ENCODE data around the gene GSG1L2. TPM values are rescaled to one million over a fixed set of nuclear protein-coding genes. Genes with fewer than 3 reads are reported as not detected.

GSG1L2 gene
- total RNA-seq, 1 experiment from 2014 or later: not detected

GRCh38 chr17:9771465-9771864, 50.4 kb downstream of the GSG1L2 start:
- H3K27me3 Mint-ChIP-seq (ENCODE audit: unreplicated experiment): peaks cover 5% of the 10 kb centered on the region
- BruUV-seq (replicated peaks): no TSS peak
- intact Hi-C loops (cut with micrococcal nuclease; ENCODE audit: unreplicated experiment): no loop called here
- no peak overlapping the region for H3K4me3 Mint-ChIP-seq (ENCODE audit: low read depth, unreplicated experiment)
- H3K36me3 Mint-ChIP-seq (ENCODE audit: insufficient read depth, unreplicated experiment): no peaks in the 10 kb centered on the region
- no peak for TF ChIP-seq CTCF (IDR thresholded peaks at IDR 0.05; ENCODE audit: unreplicated experiment)
- H3K9me3 Mint-ChIP-seq (ENCODE audit: low read depth, unreplicated experiment): no peaks in the 10 kb centered on the region
- no peaks in the 10 kb centered on the region for H3K4me1 Mint-ChIP-seq (ENCODE audit: low read depth, unreplicated experiment)
- CTCF ChIA-PET: no interaction called here
- DNase-seq: no peak
- no peak overlapping the region for H3K27ac Mint-ChIP-seq (ENCODE audit: unreplicated experiment)

- Mint-ChIP-seq H3K4me3 (ENCODE audit: low read depth, unreplicated experiment) (no peak overlapping the region), H3K27me3 (ENCODE audit: unreplicated experiment) (peaks cover 18% of the 10 kb centered on the region), H3K9me3 (ENCODE audit: low read depth, unreplicated experiment) (no peaks in the 10 kb centered on the region), H3K36me3 (ENCODE audit: insufficient read depth, unreplicated experiment) (no peaks in the 10 kb centered on the region), H3K4me1 (ENCODE audit: low read depth, unreplicated experiment) (no peaks in the 10 kb centered on the region), H3K27ac (ENCODE audit: unreplicated experiment) (no peak overlapping the region)
- no TSS peak for BruUV-seq (replicated peaks)
- no peak for TF ChIP-seq CTCF (IDR thresholded peaks at IDR 0.05; ENCODE audit: unreplicated experiment)
- intact Hi-C loops (cut with micrococcal nuclease; ENCODE audit: unreplicated experiment): loop anchor here (5.0 kb wide), 1 partner anchor 42 kb away; no protein-coding TSS in a partner anchor
- DNase-seq: no peak
- CTCF ChIA-PET: interaction anchor here (0.9 to 1.2 kb wide), 6 partner anchors 12 to 193 kb away, joined by 3 to 12 read pairs (median 5); partner anchors contain the start of gene CFAP52
Observed at GRCh38 chr17:9769036-9769695, 52.7 kb downstream of the GSG1L2 start.

- Mint-ChIP-seq H3K36me3 (ENCODE audit: insufficient read depth, unreplicated experiment) (no peaks in the 10 kb centered on the region), H3K9me3 (ENCODE audit: low read depth, unreplicated experiment) (no peaks in the 10 kb centered on the region), H3K27ac (ENCODE audit: unreplicated experiment) (no peak overlapping the region), H3K27me3 (ENCODE audit: unreplicated experiment) (peaks cover 25% of the 10 kb centered on the region), H3K4me1 (ENCODE audit: low read depth, unreplicated experiment) (peaks cover 5% of the 10 kb centered on the region), H3K4me3 (ENCODE audit: low read depth, unreplicated experiment) (no peak overlapping the region)
- no peak for DNase-seq
- peak; percentile 11 for TF ChIP-seq CTCF (IDR thresholded peaks at IDR 0.05; ENCODE audit: unreplicated experiment)
- CTCF ChIA-PET: interaction anchor here (0.9 to 1.2 kb wide), 6 partner anchors 13 to 192 kb away, joined by 3 to 12 read pairs (median 5); partner anchors contain the start of gene CFAP52
- no TSS peak for BruUV-seq (replicated peaks)
- intact Hi-C loops (cut with micrococcal nuclease; ENCODE audit: unreplicated experiment): loop anchor here (5.0 kb wide), 1 partner anchor 41 kb away; no protein-coding TSS in a partner anchor
Observed at GRCh38 chr17:9768381-9768934, 53.4 kb downstream of the GSG1L2 start.

GRCh38 chr17:9767432-9767991, 54.4 kb downstream of the GSG1L2 start:
- H3K4me3 Mint-ChIP-seq (ENCODE audit: low read depth, unreplicated experiment): no peak overlapping the region
- DNase-seq: no peak
- intact Hi-C loops (cut with micrococcal nuclease; ENCODE audit: unreplicated experiment): loop anchor here (5.0 kb wide), 1 partner anchor 40 kb away; no protein-coding TSS in a partner anchor
- TF ChIP-seq CTCF (IDR thresholded peaks at IDR 0.05; ENCODE audit: unreplicated experiment): no peak
- CTCF ChIA-PET: no interaction called here
- H3K27me3 Mint-ChIP-seq (ENCODE audit: unreplicated experiment): peaks cover 35% of the 10 kb centered on the region
- no peaks in the 10 kb centered on the region for H3K9me3 Mint-ChIP-seq (ENCODE audit: low read depth, unreplicated experiment)
- no peaks in the 10 kb centered on the region for H3K36me3 Mint-ChIP-seq (ENCODE audit: insufficient read depth, unreplicated experiment)
- no TSS peak for BruUV-seq (replicated peaks)
- H3K4me1 Mint-ChIP-seq (ENCODE audit: low read depth, unreplicated experiment): peaks cover 7% of the 10 kb centered on the region
- no peak overlapping the region for H3K27ac Mint-ChIP-seq (ENCODE audit: unreplicated experiment)

All from Calu3 (cell line).